ENCODE data around the gene ATP1A4. TPM values are rescaled to one million over a fixed set of nuclear protein-coding genes. Genes with fewer than 3 reads are reported as not detected.

The ATP1A4 gene
- total and polyA plus RNA-seq, 9 donors: 0.44 to 3.4 (median 1.4) TPM

- H3K27ac ChIP-seq (ENCODE audit: low read length): no peak overlapping the region
- peaks cover 27% of the 10 kb centered on the region for H3K36me3 ChIP-seq (ENCODE audit: control insufficient read depth, insufficient read depth, low read length)
- H3K9me3 ChIP-seq (replicated peaks; ENCODE audit: control insufficient read depth, low read depth, low read length): no peaks in the 10 kb centered on the region
- WGBS (ENCODE audit: insufficient coverage): 60% methylated on average over 1 of the region's 4 CpGs
- H3K27me3 ChIP-seq (ENCODE audit: control insufficient read depth, insufficient read depth, low read length): no peaks in the 10 kb centered on the region
- no peak overlapping the region for H3K4me3 ChIP-seq (ENCODE audit: low read length)
- DNase-seq: no peak
- H3K4me1 ChIP-seq (ENCODE audit: control insufficient read depth, insufficient read depth, low read length): peaks cover 17% of the 10 kb centered on the region
Measured at GRCh38 chr1:160197231-160197630, 45.8 kb downstream of the ATP1A4 start.

- Histone ChIP-seq H3K4me3 (ENCODE audit: low read length) (no peak overlapping the region), H3K27ac (ENCODE audit: low read length) (no peak overlapping the region), H3K27me3 (ENCODE audit: control insufficient read depth, insufficient read depth, low read length) (no peaks in the 10 kb centered on the region), H3K9me3 (replicated peaks; ENCODE audit: control insufficient read depth, low read depth, low read length) (no peaks in the 10 kb centered on the region), H3K36me3 (ENCODE audit: control insufficient read depth, insufficient read depth, low read length) (peaks cover 17% of the 10 kb centered on the region), H3K4me1 (ENCODE audit: control insufficient read depth, insufficient read depth, low read length) (peaks cover 13% of the 10 kb centered on the region)
- 100% methylated on average over 1 of the region's 4 CpGs for WGBS (ENCODE audit: insufficient coverage)
- no peak for DNase-seq
Measured at GRCh38 chr1:160200786-160201185, 49.4 kb downstream of the ATP1A4 start.

- WGBS (ENCODE audit: insufficient coverage): no CpG with 5 or more reads among the region's 7 CpGs
- H3K36me3 ChIP-seq (ENCODE audit: control insufficient read depth, insufficient read depth, low read length): peaks cover 35% of the 10 kb centered on the region
- H3K4me1 ChIP-seq (ENCODE audit: control insufficient read depth, insufficient read depth, low read length): peaks cover 48% of the 10 kb centered on the region
- H3K27me3 ChIP-seq (ENCODE audit: control insufficient read depth, insufficient read depth, low read length): no peaks in the 10 kb centered on the region
- peak overlapping the region; percentile 92 for H3K27ac ChIP-seq (ENCODE audit: low read length)
- H3K4me3 ChIP-seq (ENCODE audit: low read length): peak overlapping the region; percentile 34
- DNase-seq: peak; percentile 52
- H3K9me3 ChIP-seq (replicated peaks; ENCODE audit: control insufficient read depth, low read depth, low read length): no peaks in the 10 kb centered on the region
Measured at GRCh38 chr1:160204526-160205241, 53.3 kb downstream of the ATP1A4 start.

- WGBS (ENCODE audit: insufficient coverage): under 1% methylated on average over 62 of the region's 76 CpGs
- H3K27me3 ChIP-seq (ENCODE audit: control insufficient read depth, insufficient read depth, low read length): no peaks in the 10 kb centered on the region
- peak within 1 kb of the TSS; percentile 97 for H3K27ac ChIP-seq (ENCODE audit: low read length)
- peak; percentile 90 for DNase-seq
- peaks cover 38% of the 10 kb centered on the region for H3K36me3 ChIP-seq (ENCODE audit: control insufficient read depth, insufficient read depth, low read length)
- peak within 1 kb of the TSS; percentile 99 for H3K4me3 ChIP-seq (ENCODE audit: low read length)
- no peaks in the 10 kb centered on the region for H3K9me3 ChIP-seq (replicated peaks; ENCODE audit: control insufficient read depth, low read depth, low read length)
- H3K4me1 ChIP-seq (ENCODE audit: control insufficient read depth, insufficient read depth, low read length): peaks cover 56% of the 10 kb centered on the region
Measured at GRCh38 chr1:160205242-160206035, 54.0 kb downstream of the ATP1A4 start, which contains the start of gene PEA15. Gene PEA15 (plus strand): TSS chr1:160205384. CDS start chr1:160211545, 6,161 bp downstream.

GRCh38 chr1:160206036-160206389 is 54.6 kb downstream of the ATP1A4 start:
- H3K9me3 ChIP-seq (replicated peaks; ENCODE audit: control insufficient read depth, low read depth, low read length): no peaks in the 10 kb centered on the region
- DNase-seq: peak; percentile 81

GRCh38 chr1:160206421-160207117 is 55.2 kb downstream of the ATP1A4 start:
- peak; percentile 37 for DNase-seq
- peaks cover 61% of the 10 kb centered on the region for H3K4me1 ChIP-seq (ENCODE audit: control insufficient read depth, insufficient read depth, low read length)
- peak overlapping the region; percentile 97 for H3K27ac ChIP-seq (ENCODE audit: low read length)
- peak overlapping the region; percentile 99 for H3K4me3 ChIP-seq (ENCODE audit: low read length)
- no peaks in the 10 kb centered on the region for H3K27me3 ChIP-seq (ENCODE audit: control insufficient read depth, insufficient read depth, low read length)
- 20% methylated on average over 4 of the region's 9 CpGs for whole genome bisulfite sequencing (ENCODE audit: insufficient coverage)
- H3K36me3 ChIP-seq (ENCODE audit: control insufficient read depth, insufficient read depth, low read length): peaks cover 42% of the 10 kb centered on the region
- no peaks in the 10 kb centered on the region for H3K9me3 ChIP-seq (replicated peaks; ENCODE audit: control insufficient read depth, low read depth, low read length)

More at GRCh38 chr1:160206036-160206389, 54.6 kb downstream of the ATP1A4 start:
- peaks cover 38% of the 10 kb centered on the region for H3K36me3 ChIP-seq (ENCODE audit: control insufficient read depth, insufficient read depth, low read length)
- no CpG with 5 or more reads among the region's 9 CpGs for WGBS (ENCODE audit: insufficient coverage)
- H3K4me3 ChIP-seq (ENCODE audit: low read length): peak overlapping the region; percentile 99
- H3K4me1 ChIP-seq (ENCODE audit: control insufficient read depth, insufficient read depth, low read length): peaks cover 61% of the 10 kb centered on the region
- peak overlapping the region; percentile 97 for H3K27ac ChIP-seq (ENCODE audit: low read length)
- H3K27me3 ChIP-seq (ENCODE audit: control insufficient read depth, insufficient read depth, low read length): no peaks in the 10 kb centered on the region

- peaks cover 61% of the 10 kb centered on the region for H3K4me1 ChIP-seq (ENCODE audit: control insufficient read depth, insufficient read depth, low read length)
Measured at GRCh38 chr1:160207118-160207650, 55.8 kb downstream of the ATP1A4 start.

GRCh38 chr1:160207771-160208556 is 56.6 kb downstream of the ATP1A4 start:
- Histone ChIP-seq H3K27me3 (ENCODE audit: control insufficient read depth, insufficient read depth, low read length) (no peaks in the 10 kb centered on the region), H3K36me3 (ENCODE audit: control insufficient read depth, insufficient read depth, low read length) (peaks cover 52% of the 10 kb centered on the region), H3K4me3 (ENCODE audit: low read length) (no peak overlapping the region), H3K9me3 (replicated peaks; ENCODE audit: control insufficient read depth, low read depth, low read length) (no peaks in the 10 kb centered on the region), H3K27ac (ENCODE audit: low read length) (peak overlapping the region; percentile 83), H3K4me1 (ENCODE audit: control insufficient read depth, insufficient read depth, low read length) (peaks cover 61% of the 10 kb centered on the region)
- 40% methylated on average over 7 of the region's 9 CpGs for WGBS (ENCODE audit: insufficient coverage)
- peak; percentile 81 for DNase-seq

More at GRCh38 chr1:160207118-160207650, 55.8 kb downstream of the ATP1A4 start:
- Histone ChIP-seq H3K27me3 (ENCODE audit: control insufficient read depth, insufficient read depth, low read length) (no peaks in the 10 kb centered on the region), H3K36me3 (ENCODE audit: control insufficient read depth, insufficient read depth, low read length) (peaks cover 44% of the 10 kb centered on the region), H3K9me3 (replicated peaks; ENCODE audit: control insufficient read depth, low read depth, low read length) (no peaks in the 10 kb centered on the region), H3K27ac (ENCODE audit: low read length) (peak overlapping the region; percentile 83), H3K4me3 (ENCODE audit: low read length) (no peak overlapping the region)
- WGBS (ENCODE audit: insufficient coverage): 60% methylated on average over 3 of the region's 4 CpGs
- no peak for DNase-seq

GRCh38 chr1:160208557-160209320 is 57.3 kb downstream of the ATP1A4 start:
- DNase-seq: no peak
- Histone ChIP-seq H3K4me1 (ENCODE audit: control insufficient read depth, insufficient read depth, low read length) (peaks cover 61% of the 10 kb centered on the region), H3K27ac (ENCODE audit: low read length) (peak overlapping the region; percentile 83), H3K4me3 (ENCODE audit: low read length) (no peak overlapping the region), H3K36me3 (ENCODE audit: control insufficient read depth, insufficient read depth, low read length) (peaks cover 59% of the 10 kb centered on the region), H3K9me3 (replicated peaks; ENCODE audit: control insufficient read depth, low read depth, low read length) (no peaks in the 10 kb centered on the region), H3K27me3 (ENCODE audit: control insufficient read depth, insufficient read depth, low read length) (no peaks in the 10 kb centered on the region)
- 59% methylated on average over 2 of the region's 6 CpGs for WGBS (ENCODE audit: insufficient coverage)
